Endothelial cell of umbilical vein (primary cell): Measurements from ENCODE around the gene MIPEP.

Experiments used
- CTCF ChIP-seq, 2 donors: IDR thresholded peaks; 1 replicate in 1 of 2; 2 replicates in 1 of 2; pipeline ENCODE4 v1.5.1; 2011; ENCODE audit warnings: low read length in 2 of 2, mild to moderate bottlenecking in 2 of 2, moderate library complexity in 2 of 2, control low read depth in 1 of 2, inconsistent platforms in 1 of 2, low read depth in 1 of 2; ENCODE audit not compliant: insufficient read depth in 1 of 2; ENCODE audit errors: extremely low read depth in 1 of 2
- EZH2 ChIP-seq: IDR thresholded peaks from 2 replicates; pipeline ENCODE4 v1.6.1; 2012; ENCODE audit warnings: borderline replicate concordance, low read depth, mild to moderate bottlenecking, moderate library complexity, low read length, inconsistent platforms; ENCODE audit not compliant: severe bottlenecking
- MYC ChIP-seq: IDR thresholded peaks from one replicate; pipeline ENCODE4 v1.6.1; 2011; ENCODE audit warnings: mild to moderate bottlenecking, low read depth, low read length
- POLR2AphosphoS5 ChIP-seq: IDR thresholded peaks from 2 replicates; pipeline ENCODE4 v1.6.1; 2012; ENCODE audit warnings: low read depth, mild to moderate bottlenecking, control low read depth, low read length, moderate library complexity; ENCODE audit not compliant: insufficient read depth

GRCh38 chr13:23786607-23787006 lies 102.6 kb downstream of the MIPEP start:
- TF ChIP-seq CTCF (IDR thresholded peaks at IDR 0.05; ENCODE audit: extremely low read depth in 1 of 2, insufficient read depth in 1 of 2, low read depth in 1 of 2, low read length in 2 of 2) (no peak), POLR2AphosphoS5 (no peak), MYC (no peak), EZH2 (no peak)
